Ascending aorta (tissue), 2 donors: Measurements from ENCODE around the gene KRTAP12-2. TPM values are rescaled to one million over a fixed set of nuclear protein-coding genes. Genes with fewer than 3 reads are reported as not detected.

Source experiments
- DNase-seq, 2 donors: peaks; one replicate each; pipeline ENCODE4 v3.0.0-alpha.2; 2019; ENCODE audit warnings: low spot score in 2 of 2
- H3K27ac ChIP-seq, 2 donors: fragments of 200-600 bp; sonication (generic); one replicate each; pipeline ENCODE4 v1.5.1; 2016 to 2017; ENCODE audit warnings: mild to moderate bottlenecking in 1 of 2
- H3K27me3 ChIP-seq: fragments of 200-600 bp; sonication (generic); one replicate; pipeline ENCODE4 v1.5.1; 2017
- H3K36me3 ChIP-seq, 2 donors: fragments of 200-600 bp; sonication (generic); one replicate each; pipeline ENCODE4 v1.5.1; 2016
- H3K4me1 ChIP-seq, 2 donors: fragments of 200-600 bp; sonication (generic); one replicate each; pipeline ENCODE4 v1.5.1; 2016 to 2017; ENCODE audit warnings: mild to moderate bottlenecking in 1 of 2
- H3K4me3 ChIP-seq, 2 donors: fragments of 200-600 bp; sonication (generic); one replicate each; pipeline ENCODE4 v1.5.1; 2016 to 2017; ENCODE audit warnings: mild to moderate bottlenecking in 1 of 2
- H3K9me3 ChIP-seq, 2 donors: fragments of 200-600 bp; sonication (generic); one replicate each; pipeline ENCODE4 v1.5.1; 2016
- intact Hi-C: fragments of 100-400 bp; cut with DNase I; formaldehyde crosslinking; loops from one replicate; pipeline ENCODE4 v1.15.1; 2023
- total RNA-seq: library from RNA; depleted of rRNA; stranded (reverse); fragments of >200 nt; gene quantifications from one replicate; pipeline ENCODE4 v1.1.0, GENCODE V29; 2016
- TF ChIP-seq, protein P1 (sequence below), 3 experiments: fragments of 200-600 bp in 2 of 3; fragments of 450-650 bp in 1 of 3; sonication (generic) in 2 of 3; IDR thresholded peaks; one replicate each; pipeline ENCODE4 v1.5.1; 2016 to 2019; ENCODE audit warnings: antibody characterized with exemption in 3 of 3, mild to moderate bottlenecking in 1 of 3, moderate library complexity in 1 of 3

KRTAP12-2 gene
- total RNA-seq, 1 donor from 2014 or later = not detected

- intact Hi-C loops = loop anchor here (10.0 kb wide), 1 partner anchor 278 kb away; no protein-coding TSS in a partner anchor
- Histone ChIP-seq H3K4me3 (no peak overlapping the region), H3K27ac (no peak overlapping the region), H3K27me3 (no peaks in the 10 kb centered on the region), H3K36me3 (no peaks in the 10 kb centered on the region), H3K4me1 (no peaks in the 10 kb centered on the region), H3K9me3 (no peaks in the 10 kb centered on the region)
- TF ChIP-seq, protein P1, sequence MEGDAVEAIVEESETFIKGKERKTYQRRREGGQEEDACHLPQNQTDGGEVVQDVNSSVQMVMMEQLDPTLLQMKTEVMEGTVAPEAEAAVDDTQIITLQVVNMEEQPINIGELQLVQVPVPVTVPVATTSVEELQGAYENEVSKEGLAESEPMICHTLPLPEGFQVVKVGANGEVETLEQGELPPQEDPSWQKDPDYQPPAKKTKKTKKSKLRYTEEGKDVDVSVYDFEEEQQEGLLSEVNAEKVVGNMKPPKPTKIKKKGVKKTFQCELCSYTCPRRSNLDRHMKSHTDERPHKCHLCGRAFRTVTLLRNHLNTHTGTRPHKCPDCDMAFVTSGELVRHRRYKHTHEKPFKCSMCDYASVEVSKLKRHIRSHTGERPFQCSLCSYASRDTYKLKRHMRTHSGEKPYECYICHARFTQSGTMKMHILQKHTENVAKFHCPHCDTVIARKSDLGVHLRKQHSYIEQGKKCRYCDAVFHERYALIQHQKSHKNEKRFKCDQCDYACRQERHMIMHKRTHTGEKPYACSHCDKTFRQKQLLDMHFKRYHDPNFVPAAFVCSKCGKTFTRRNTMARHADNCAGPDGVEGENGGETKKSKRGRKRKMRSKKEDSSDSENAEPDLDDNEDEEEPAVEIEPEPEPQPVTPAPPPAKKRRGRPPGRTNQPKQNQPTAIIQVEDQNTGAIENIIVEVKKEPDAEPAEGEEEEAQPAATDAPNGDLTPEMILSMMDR (IDR thresholded peaks at IDR 0.05) = no peak
- DNase-seq = peak in 1 of 2 donors; percentile 9
Observed at GRCh38 chr21:44682580-44683151, 15.9 kb upstream of the KRTAP12-2 start.

DNA sequence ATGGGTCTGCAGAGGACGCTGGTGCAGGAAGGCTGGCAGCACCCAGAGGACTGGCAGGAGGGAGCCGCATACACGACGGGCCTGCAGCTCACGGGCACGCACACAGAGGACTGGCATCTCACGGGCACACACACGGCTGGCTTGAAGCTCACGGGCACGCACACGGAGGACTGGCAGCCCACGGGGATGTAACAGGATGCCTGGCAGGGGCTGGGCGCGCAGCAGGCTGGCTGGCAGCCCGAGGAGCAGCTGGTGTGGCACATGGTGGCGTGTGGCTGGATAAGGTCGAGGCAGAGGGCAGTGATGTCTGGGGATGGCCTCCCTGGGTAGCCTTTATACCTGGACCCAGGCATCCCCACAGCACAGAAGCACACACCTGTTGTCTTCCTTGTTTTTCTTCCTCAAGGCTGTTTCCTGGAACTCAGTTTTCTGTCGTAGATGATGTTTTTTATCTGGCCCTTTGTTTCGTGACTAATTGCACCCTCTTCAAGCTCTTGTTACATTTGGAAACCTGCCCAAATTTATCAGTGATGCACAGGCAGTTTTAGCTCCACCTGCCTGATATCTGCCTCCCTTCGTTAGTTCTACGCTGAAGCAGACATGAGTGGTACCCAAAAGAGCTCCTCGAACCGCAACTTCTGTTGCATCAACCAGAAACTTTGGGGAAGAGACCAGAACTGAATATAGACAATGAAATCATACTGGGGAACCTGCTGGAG, 15.3 kb upstream of the KRTAP12-2 start, which contains the start of gene KRTAP12-1:
TSS of gene KRTAP12-1 (minus strand) at position 303 of the 719 bp plus-strand sequence. CDS start at position 263, 40 bp downstream.
- Histone ChIP-seq H3K36me3 (no peaks in the 10 kb centered on the region), H3K27me3 (no peaks in the 10 kb centered on the region), H3K4me1 (no peaks in the 10 kb centered on the region), H3K9me3 (no peaks in the 10 kb centered on the region), H3K27ac (no peak within 1 kb of the TSS), H3K4me3 (no peak within 1 kb of the TSS)
- intact Hi-C loops = loop anchor here (10.0 kb wide), 1 partner anchor 277 kb away; no protein-coding TSS in a partner anchor
- DNase-seq = peak in 1 of 2 donors; percentile 58
- TF ChIP-seq, protein P1 (IDR thresholded peaks at IDR 0.05) = no peak

- Histone ChIP-seq H3K4me1 (no peaks in the 10 kb centered on the region), H3K36me3 (no peaks in the 10 kb centered on the region), H3K27me3 (no peaks in the 10 kb centered on the region), H3K27ac (no peak overlapping the region), H3K4me3 (no peak overlapping the region), H3K9me3 (no peaks in the 10 kb centered on the region)
- intact Hi-C loops = loop anchor here (10.0 kb wide), 1 partner anchor 276 kb away; no protein-coding TSS in a partner anchor
- TF ChIP-seq, protein P1 (IDR thresholded peaks at IDR 0.05) = no peak
- DNase-seq = peak in 1 of 2 donors; percentile 45
Observed at GRCh38 chr21:44681152-44681551, 14.4 kb upstream of the KRTAP12-2 start.

- no peak overlapping the region for H3K27ac ChIP-seq
- peaks cover 0 to 6% of the 10 kb centered on the region in 2 donors for H3K9me3 ChIP-seq
- intact Hi-C loops = no loop called here
- H3K27me3 ChIP-seq = no peaks in the 10 kb centered on the region
- H3K36me3 ChIP-seq = no peaks in the 10 kb centered on the region
- TF ChIP-seq, protein P1 (IDR thresholded peaks at IDR 0.05) = no peak
- no peaks in the 10 kb centered on the region for H3K4me1 ChIP-seq
- no peak overlapping the region for H3K4me3 ChIP-seq
- peak in 1 of 2 donors; percentile 56 for DNase-seq
Observed at GRCh38 chr21:44677881-44678280, 11.2 kb upstream of the KRTAP12-2 start.

GRCh38 chr21:44671911-44672310, 5.2 kb upstream of the KRTAP12-2 start:
- H3K9me3 ChIP-seq = peaks cover 4 to 22% of the 10 kb centered on the region in 2 donors

More at GRCh38 chr21:44671911-44672310, 5.2 kb upstream of the KRTAP12-2 start:
- Histone ChIP-seq H3K4me3 (no peak overlapping the region), H3K36me3 (no peaks in the 10 kb centered on the region), H3K4me1 (no peaks in the 10 kb centered on the region), H3K27ac (no peak overlapping the region), H3K27me3 (no peaks in the 10 kb centered on the region)
- DNase-seq = no peak
- TF ChIP-seq, protein P1 (IDR thresholded peaks at IDR 0.05) = no peak
- intact Hi-C loops = no loop called here
